Smooth muscle cell of the brain vasculature (primary cell): ENCODE results near the gene DGCR6L.
"Not testable (repeated sequence)": the region's sequence is repeated elsewhere in the genome, so short reads cannot be mapped to it uniquely, and the experiment has no call there.

Experiments used
- DNase-seq: peaks from one replicate; pipeline ENCODE4 v3.0.0-alpha.2; 2012; ENCODE audit warnings: low read depth, low spot score

DGCR6L gene

DNA sequence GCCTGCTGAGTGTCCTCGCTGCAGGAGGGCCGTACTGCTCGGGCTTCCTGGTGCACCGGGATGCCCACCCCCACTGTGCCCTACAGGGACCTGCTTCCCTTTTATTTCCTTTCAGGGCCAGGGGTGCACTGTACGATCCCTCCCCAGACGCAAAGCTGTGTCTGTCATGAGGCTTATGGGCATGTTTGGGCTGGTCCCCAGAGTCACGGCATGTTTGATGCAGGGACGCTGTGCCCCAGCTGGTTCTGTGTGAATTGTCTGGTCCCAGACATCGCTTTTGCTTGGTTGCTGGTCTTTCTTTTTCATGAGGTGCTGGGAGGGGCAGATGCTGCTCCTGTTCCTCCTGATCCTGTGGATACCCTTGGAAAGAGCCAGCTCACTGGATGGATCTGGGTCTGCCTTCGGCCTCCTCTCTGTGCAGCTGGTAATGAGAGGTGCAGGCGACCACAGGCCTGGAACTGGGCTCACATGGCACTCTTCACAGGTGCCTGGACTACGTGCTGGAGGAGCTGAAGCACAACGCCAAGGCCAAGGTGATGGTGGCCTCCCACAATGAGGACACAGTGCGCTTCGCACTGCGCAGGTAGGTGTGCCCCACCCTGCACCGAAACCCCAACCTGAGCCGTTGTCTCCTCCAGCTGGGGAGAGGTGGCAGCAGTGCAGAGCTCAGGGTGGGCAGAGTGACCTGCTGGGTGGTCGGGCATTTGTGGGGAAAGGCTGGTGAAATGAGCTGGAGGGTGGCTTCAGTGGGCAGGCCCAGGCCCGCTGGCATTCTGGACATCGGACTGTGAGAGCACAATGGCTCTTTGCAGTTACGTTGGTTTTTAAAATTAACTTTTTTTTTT lies 10.8 kb downstream of the DGCR6L start:
- not testable (repeated sequence) for DNase-seq

DNA sequence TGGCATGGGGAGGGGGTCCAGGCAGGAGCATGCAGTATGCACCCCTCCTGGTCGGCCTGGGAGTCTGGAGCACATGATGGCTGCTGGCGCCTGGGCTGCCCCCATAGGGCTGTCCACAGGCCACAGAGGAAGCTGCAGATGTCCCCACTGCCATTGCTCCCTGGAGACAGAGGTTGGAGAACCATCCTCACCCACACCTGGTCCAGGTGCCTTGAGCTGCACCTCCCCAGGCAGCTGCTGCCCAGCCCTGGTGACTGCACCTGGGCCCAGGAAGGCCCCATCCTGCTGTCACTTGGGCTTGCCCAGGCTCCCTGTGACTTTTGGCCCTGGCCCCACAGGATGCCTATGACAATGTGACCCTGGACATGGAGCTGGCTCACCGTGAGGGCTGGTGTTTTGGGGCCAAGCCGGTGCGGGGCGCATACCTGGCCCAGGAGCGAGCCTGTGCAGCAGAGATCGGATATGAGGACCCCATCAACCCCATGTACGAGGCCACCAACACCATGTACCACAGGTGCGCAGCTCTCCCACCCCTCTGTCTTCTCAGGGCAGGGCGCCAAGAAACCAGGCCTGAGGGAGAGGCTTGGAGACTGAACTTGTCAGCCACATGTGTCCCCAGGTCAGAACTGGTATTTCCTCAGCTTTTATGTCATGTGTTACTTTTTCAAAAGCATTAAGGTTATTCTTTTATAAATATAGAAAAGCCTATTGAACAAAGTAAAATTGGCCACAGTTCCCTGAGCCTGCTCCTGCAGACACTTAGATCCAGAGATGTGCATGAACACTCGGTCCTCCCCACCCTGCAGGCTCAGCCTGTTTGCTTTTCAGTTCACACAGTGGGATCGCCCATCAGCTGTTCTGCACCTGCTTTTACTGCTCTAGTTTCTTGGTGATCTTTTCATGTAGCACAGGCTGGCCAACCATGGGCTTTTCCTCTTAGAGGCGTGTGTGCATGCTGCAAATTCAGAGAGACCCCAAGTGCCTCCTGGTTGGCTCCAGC lies 12.1 kb downstream of the DGCR6L start:
- not testable (repeated sequence) for DNase-seq

DNA sequence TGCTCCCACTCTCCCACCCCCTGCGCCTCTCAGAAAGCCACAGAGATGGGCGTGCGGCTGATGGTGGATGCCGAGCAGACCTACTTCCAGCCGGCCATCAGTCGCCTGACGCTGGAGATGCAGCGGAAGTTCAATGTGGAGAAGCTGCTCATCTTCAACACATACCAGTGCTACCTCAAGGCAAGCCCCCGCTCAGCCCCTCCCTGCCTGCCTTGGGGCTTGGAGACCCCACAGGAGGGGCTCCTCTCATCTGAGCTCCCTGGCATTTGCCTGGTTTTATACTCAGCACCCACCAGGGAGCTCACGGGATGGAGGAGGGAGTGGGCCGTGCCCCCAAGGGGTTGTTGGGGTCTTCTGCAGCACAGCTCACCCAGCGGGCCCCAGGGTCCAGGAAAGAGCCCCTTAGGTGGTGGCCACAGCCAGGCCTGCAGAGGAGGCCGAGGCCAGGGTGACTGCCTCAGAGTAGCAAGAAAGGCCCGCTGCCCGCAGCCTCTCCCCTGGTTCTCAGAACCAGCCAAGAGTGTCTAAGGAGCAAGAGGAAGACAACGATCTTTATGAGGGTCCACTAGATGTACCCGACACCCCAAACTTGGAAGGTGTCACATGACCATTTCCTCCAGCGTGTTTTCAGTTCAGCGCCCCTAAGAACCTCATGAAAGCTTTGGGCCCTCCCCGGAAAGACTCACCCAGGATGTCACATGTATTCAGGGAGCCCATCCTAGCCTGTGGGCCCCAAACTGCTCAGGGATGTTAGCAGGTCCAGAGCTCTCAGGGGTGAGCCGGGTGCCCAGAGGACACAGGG lies 13.0 kb downstream of the DGCR6L start:
- DNase-seq, result not testable (repeated sequence)

DNA sequence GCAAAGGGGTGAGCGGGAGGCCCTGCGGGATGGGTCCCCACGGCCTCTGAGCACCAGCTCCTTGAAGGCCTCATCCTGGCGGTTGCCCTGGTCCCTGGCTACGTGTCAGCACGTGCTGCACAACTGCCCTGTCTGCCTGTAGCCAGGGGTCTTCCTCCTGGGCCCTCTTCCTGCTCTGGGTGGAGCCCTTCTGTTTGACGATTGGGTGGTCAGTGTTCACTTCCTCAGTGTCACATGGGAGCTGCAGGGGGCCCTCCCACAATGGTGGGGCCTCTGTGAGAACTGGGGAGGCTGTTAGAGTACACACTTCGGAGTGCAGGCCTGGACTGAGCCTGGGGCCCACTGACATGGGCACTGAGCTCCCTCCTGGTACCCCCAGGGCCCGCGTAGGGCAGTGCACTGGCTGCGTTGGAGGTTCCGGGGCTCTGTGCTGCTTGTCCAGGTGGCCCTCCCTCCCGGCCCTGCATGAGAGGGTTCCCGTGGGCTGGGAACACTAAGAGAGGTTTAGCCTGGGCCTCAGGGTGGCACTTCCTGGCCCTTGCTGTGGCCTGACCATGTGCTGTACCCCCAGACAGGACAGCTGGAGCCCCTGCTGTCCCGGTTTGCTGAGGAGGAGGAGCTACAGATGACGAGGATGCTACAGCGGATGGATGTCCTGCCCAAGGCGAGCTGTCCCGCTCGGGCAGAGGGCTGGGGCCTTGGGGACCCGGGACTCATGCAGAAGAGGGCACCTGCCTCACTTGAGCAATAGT lies 13.8 kb downstream of the DGCR6L start:
- DNase-seq, result no peak

DNA sequence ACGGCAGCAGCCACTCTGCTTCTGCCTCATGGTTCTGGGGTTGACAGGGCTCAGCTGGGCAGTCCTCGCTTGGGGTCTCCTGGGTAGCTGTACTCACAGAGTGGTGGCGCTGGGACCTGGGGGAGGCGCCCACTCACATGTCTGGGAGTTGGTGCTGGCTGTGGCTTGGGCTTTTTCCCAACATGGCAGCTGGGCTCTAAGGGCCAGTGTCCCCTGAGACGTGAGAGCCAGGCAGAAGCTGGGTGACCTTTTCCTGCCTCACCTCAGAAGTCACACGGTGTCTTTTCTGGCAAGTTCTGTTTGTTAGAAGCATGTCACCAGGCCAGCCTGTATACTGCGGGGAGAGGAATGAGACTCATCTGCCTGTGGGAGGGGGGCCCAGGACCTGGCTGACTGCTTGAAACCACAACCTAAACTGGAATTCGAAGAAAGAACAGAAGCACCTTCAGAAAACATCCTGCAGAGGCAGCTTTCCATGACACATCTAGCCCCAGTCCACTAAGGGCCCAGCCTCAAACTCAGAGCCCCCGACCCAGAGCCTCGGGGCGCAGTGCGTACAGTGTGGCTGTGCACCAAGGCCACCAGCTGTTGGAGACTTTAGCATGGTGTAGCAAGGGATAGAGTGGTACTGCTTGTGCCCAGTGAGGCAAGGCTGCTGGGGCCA lies 14.5 kb downstream of the DGCR6L start:
- DNase-seq, result not testable (repeated sequence)

DNA sequence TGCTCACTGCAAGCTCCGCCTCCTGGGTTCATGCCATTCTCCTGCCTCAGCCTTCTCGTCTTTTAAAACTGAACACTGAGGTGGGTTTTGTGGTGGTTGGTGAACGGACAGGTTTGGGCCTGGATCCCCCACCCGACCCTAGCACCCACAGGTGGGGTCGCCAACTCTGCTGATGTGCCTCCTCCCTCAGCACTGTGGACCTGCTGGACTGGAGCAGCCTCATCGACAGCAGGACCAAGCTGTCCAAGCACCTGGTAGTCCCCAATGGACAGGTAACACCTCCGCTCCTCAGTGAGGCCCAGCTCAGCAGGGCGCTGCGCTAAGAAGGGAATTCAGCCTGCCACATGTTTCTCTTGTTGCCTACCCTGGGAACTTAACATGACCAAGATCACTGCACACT lies 15.2 kb downstream of the DGCR6L start:
- DNase-seq, result no peak

DNA sequence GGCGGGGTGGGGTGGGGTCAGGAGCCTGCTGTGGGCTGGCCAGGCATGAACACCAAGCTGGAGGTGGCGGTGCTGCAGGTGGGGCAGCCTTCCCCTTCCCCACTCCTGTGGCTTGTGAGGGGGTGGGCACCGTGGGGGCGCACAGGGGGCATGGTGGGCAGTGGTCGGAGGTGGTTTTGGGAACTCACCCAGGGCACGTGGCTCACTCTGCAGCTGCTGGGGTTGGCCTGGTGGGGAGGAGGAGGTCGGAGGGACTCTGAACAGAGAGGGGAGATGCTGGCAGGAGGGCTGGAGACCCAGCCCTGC lies 16.7 kb downstream of the DGCR6L start:
- DNase-seq, result not testable (repeated sequence)

DNA sequence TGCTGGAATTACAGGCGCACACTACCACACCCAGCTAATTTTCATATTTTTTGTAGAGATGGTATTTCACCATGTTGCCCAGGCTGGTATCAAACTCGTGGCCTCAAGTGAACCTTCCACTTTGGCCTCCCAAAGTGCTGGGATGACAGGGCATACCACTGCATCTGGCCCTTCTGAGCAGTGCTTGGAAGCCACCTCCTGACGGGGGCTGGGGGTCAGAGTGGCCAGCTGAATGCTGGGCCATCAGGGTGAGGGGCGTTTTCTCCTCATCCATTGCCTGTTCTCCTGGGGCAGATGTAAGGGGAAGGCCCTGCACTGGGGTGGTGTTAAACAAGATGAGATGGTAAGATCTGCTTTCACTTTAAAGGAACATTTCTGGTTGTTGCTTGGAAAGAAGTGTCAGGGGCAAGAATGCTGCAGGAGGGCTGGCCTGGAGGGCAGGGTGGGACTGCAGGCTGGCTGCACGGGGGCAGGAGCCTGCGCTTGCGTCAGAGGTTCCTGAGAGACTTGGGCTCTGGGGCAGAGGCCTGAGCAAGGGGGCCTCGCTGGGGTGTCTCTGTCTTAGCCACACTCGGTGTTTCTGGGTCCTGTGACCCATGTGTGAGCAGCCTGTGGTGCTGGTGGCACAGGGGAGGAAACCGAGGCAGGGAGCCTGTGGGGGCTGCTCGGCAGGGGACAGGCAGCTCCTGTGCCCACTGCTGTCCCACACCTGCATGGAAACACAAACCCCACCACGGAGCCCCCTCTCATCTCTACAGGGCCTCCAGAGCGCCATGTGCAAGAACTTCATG lies 17.2 kb downstream of the DGCR6L start:
- DNase-seq, result no peak

DNA sequence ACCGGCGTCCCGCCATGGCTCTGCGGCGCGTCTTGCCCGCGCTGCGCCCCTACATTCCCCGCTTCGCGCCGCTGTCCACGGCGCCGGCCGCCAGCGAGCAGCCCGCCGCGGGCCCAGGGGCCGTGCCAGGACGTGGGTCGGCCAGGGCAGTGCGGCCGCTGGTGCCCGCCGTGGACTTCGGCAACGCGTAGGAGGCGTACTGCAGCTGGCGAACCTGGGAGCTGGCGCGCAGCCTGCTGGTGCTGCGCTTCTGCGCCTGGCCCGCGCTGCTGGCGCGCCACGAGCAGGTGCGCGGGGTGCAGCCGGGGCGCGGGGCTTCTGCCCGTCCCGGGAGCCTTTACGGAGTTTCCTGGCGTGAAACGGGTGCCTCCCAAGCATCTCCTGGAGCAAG lies 20.1 kb downstream of the DGCR6L start:
- no peak for DNase-seq

DNA sequence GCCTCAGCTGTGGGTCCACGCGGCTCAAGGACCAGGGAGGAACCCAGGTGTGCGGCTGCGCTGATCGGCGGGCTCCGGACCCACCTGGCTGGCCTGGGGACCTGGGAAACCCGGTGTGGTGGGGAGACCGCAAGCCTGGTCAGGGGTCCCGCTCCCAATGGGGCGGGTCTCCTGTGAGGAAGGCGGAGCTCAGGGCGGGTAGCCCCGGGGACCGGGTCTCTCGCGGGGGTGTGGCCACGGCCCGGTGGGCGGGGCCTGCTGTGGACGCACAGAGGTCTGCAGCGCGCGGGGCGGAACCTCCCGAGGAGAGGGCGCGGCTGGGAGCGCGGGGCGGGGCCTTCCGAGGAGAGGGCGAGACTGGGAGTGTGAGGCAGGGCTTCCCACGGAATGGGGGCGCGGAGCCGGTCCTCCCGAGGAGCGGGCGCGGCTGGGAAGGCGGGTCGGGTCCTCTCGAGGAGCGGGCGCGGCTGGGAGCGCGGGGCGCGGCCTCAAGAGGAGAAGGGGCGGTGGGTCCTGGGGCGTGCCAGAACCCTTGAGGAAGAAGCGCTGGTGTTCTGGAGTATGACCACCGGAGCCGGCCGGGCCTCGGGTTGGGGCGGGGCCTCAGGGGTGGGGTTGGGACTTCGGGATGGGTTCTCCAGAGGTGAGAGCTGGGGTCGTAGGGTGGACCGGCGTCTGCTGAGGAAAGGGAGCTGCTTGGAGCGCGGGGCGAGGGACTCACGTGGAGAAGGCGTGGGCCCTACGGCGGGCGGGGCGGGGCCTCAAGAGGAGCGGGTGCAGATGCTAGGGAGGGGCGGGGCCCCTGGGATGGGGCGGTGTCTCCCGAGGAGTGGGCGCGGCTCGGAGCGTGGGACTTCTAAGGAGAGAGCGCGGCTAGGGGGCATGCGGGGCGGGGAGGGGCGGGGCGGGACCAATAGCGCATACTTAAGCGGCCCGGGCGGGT lies 20.8 kb downstream of the DGCR6L start:
- peak; percentile 13 for DNase-seq

DNA sequence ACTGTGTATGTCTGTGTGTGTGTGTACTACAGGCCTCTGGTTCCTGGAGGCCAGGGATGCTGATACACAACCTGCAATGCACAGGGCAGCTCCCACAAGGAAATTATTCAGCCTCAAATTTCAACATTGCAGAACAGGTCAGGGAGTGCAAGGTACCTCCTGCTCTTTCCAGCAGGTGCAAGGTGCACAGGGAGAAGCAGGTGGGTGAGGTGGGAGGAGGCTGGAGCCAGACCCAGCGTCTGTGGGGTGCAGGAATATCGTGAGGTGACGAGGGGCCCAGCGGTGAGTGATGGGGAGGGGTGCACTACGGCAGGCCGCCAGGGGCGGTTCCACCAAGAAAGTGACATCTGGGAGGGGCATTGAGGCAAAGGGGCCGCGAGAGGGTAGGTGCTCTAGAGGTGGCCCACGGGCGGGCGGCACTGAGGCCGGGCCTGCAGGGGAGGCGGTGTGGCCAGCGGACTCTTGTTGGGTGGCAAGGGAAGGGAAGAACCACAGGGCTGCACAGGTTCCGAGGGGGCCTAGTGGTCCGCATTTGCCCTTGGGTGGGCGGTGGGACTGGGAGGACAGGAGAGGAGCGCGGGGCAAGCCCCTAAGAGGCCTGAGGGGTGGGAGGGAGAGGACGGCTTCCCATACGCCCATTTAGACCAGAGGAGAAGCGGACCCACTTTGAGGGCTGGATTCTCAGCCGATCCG lies 21.6 kb downstream of the DGCR6L start:
- no peak for DNase-seq

DNA sequence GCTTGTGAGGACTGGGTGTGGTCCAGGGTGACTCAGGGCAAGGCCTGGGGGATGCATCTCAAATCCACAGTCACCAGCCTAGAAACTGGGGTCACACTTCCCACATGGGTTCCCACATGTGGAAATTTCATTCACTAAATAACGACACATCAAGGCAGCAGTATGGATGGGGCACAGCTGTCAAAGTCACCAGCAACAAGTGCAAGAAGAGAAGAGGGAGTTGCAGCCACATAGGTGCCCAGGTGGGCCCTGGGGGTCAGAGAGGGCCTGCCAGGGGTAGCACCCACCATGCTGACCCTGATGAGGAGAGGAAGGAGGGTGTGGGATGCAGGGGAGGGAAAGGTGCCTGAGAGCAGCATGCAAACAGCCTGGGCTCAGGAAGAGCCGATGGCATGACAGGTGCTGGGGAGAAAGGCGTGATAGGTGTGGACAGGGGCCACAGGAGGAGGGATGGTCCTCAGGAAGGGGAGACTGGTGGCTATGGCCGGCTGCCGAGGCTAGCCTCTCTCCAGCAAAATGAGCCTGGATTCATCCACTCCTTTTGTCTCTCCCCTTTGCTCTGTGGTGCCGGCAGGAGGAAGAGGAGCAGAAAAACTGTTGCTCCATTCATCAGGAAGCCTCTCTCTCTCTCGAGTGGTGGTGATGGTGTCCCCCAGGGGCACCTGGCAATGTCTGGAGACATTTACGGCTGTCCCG lies 22.3 kb downstream of the DGCR6L start:
- DNase-seq, result no peak

DNA sequence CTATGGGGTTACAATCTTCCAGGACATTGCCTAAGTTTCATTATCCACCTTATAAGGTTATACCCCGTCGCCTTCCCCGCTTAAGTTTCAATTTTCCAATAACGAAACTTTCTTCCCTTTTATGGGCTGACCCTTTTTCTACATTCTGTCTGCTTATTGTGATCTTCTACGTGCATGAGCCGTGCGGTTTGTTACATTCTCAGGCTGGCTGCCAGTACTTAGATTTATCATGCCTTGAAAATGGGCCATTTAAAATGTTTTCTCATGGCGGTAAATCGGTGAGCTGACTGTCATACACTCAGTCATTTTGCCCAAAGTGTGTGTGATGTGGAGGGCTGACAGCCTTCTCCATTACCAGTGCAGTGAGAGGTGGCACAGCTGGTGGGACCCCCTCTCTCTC lies 23.3 kb downstream of the DGCR6L start:
- no peak for DNase-seq

DNA sequence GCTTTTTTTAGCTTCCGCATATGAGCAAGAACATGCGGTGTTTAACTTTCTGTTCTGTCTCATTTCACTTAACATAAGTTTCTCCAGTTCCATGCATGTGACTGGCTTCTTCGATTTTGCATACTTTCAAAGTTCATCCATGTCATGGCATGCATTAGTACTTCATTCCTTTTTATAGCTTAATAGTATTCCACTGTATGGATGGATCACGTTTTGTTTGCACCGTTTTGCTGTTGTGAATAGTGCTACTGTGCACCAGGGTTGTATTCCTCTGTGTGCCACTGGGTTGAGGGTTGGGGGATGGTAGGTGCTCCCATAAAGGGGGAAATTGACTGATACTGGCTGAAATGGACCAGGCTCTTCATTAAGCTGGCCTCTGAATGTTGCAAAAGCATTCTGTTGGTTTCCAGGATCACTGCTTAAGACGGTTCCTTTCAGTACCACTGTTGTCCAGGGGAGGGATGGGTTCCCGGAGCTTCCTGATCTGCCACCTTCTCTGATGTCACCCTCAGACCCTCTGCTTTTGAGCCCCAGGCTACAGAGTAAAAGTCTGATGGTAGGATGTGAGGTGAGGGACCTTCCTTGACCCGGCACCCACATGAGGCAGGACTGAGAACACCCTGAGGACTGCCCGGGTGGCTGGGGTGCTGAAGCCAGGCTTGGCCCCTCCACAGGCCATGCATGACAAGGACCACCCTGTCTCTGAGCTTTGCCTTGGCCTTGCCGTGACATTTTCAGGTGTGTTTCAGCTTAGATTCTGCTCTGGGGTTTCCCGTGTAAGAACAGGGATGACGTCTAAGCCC lies 24.4 kb downstream of the DGCR6L start:
- no peak for DNase-seq

DNA sequence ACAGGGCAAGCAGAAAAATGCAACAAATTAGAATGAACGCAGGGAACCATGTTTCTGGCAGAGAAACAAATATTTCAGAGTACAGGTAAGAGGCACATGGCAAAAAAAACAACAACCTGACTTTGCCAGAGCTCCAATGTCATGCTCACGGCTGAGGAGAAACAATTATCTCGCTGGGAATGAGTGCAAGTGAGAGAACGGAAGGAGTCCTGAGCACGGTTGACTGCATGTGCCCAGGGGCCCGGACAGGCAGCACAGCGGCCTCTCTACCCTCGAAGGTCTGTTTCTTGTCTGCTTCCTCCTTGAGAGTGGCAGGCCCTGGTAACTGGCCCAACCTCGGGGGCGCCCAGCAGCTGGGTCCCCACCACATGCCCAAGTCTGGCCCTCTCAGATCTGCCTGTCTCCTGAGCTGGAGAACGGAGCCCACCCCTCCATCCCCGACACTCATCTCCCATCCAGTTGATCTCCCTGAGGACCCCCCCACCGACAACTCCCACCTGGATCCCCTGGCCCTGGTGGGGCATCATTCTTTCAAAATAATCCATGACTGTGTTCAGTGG lies 27.1 kb downstream of the DGCR6L start:
- no peak for DNase-seq

DNA sequence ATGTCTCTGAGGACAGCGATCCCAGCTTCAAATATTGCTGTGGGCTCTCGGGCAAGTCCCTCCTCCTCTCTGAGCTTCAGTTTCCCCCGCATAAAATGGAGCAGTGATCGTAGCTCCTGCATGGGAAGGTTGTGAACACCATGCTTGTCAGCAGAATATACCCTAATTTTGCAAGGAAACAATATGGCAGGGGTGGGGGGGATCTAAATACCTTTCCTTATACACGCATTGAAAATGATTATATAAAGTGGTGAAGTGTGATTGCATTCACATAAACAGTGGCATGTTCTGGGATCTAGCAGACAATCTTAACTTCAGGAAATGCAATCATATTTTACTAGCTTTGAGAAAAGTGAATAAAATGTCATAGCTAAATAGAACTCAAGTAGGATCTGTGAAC lies 27.8 kb downstream of the DGCR6L start:
- no peak for DNase-seq
